Astrocyte of the hippocampus (primary cell): ENCODE measurements around the gene STYXL2.

Experiments
- DNase-seq: peaks from one replicate; pipeline ENCODE4 v3.0.0; 2011; ENCODE audit warnings: low read depth, low spot score

Gene STYXL2

GRCh38 chr1:167135281-167135840 is 41.5 kb downstream of the STYXL2 start:
- DNase-seq: no peak

- peak; percentile 91 for DNase-seq
Measured at GRCh38 chr1:167136191-167136614, 42.3 kb downstream of the STYXL2 start.

- DNase-seq: no peak
Measured at GRCh38 chr1:167136806-167137205, 42.9 kb downstream of the STYXL2 start.

- no peak for DNase-seq
Measured at GRCh38 chr1:167137332-167137781, 43.5 kb downstream of the STYXL2 start.

- no peak for DNase-seq
Measured at GRCh38 chr1:167137793-167138510, 44.1 kb downstream of the STYXL2 start.

- DNase-seq: no peak
Measured at GRCh38 chr1:167138703-167139102, 44.8 kb downstream of the STYXL2 start.

GRCh38 chr1:167141963-167142362 is 48.1 kb downstream of the STYXL2 start:
- DNase-seq: no peak
